ENCODE measurements around the gene GPR162.

GPR162 gene

DNA sequence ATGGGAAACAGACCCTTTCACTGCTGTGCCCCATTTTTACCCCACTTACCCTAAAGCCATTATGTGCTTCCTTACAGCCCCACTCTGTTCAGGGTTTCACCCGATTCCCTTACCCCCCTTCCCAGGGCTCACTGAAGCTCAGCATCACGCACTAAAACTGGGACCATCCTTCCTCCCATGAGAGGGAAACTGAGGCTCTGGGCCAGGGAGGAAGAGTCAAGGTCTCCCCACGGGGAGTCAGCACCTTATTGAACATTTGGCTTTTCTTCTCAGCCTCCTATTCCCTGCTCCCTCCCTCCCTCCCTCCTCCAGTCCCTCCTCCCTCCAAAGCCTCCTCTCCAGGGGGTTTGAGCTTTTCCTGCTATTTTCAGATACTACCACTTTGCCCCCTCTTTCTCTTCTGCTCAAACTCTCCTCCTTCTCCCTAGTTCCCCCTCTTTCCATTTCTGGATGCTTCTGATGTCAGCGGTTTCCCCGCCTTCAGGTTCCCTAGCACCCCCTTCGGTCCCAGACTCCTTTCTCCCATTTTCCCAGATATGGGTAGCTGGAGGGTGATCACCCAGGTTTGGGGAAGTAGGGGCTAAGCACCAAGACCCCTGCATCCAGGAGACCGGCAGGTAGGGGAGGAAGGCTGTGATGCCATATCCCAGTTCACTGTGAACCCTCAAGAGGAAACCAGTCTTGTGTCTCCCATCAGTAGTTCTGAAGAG lies 960 bp downstream of the GPR162 start:
- no peak for DNase-seq (ENCODE audit: low read depth in 2 of 2, low spot score in 1 of 2)

DNA sequence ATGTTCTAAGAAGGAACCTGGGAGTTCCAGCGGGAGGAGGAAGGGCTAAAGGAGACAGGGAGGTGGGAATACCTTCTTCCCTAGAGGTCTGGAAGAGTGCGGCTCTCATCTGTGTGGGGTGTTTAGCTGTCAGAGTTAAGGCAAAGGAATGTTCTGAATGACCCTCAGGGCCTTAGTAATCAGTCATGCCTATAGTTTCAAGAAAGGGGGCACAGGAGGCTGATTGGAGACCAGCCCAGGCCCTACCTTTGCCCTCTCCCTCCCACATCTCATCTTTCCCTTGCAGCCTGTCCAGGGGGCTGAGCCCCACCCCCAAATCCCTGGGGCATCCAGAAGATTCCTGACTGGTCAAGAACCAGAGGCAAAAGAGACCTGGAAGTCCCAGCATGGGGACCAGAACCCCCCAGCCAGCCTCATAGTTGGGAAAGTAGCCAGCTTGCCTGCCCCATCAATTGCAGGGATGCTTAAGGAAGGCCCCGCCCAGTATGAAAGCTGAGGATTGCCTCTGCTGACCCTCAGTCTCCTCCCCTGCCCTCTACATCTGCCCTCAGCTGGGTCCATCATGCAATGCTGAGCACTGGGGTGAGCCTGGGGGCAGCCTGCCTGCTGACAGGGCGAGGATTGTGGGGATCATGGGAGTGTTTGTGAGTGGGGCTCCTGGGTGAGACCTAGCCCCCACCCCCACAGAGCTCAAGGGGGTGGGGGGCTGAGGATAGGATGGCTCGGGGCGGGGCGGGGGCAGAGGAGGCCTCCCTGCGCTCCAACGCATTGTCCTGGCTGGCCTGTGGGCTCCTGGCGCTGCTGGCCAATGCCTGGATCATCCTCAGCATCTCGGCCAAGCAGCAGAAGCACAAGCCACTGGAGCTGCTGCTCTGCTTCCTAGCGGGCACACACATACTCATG lies 1.8 kb downstream of the GPR162 start:
- no peak for DNase-seq (ENCODE audit: low read depth in 2 of 2, low spot score in 1 of 2)

- DNase-seq (ENCODE audit: low read depth in 2 of 2, low spot score in 1 of 2) = no peak
Measured at GRCh38 chr12:6824085-6824775, 2.6 kb downstream of the GPR162 start.

DNA sequence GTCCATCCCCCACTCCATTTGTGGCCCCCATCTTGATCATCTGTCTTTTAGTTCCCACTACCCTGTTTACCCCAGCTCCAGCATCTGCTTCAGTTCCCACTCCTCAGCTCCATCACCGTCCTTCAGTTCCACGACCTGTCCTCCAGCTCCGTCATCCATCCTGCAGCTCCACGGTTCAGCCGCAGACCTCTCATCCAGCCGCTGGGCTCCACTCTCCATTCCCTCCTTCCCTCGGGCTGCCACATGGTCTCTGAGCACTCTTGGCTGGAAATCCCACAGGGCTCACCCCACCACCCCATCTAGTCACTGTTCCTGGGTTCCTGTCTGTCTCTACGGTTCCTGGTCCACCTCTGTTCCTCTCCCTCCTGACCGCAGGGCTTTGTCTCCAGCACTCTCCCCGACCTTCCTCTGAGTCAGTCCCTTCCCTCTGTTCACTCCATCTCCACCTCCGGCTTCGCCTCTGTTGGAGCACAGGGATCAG lies 3.3 kb downstream of the GPR162 start:
- DNase-seq (ENCODE audit: low read depth in 2 of 2, low spot score in 1 of 2) = no peak

GRCh38 chr12:6825398-6826124 lies 3.9 kb downstream of the GPR162 start:
- DNase-seq (ENCODE audit: low read depth in 2 of 2, low spot score in 1 of 2) = peak; percentile 60 to 63

- DNase-seq (ENCODE audit: low read depth in 2 of 2, low spot score in 1 of 2) = no peak
Measured at GRCh38 chr12:6826125-6826733, 4.6 kb downstream of the GPR162 start.

DNA sequence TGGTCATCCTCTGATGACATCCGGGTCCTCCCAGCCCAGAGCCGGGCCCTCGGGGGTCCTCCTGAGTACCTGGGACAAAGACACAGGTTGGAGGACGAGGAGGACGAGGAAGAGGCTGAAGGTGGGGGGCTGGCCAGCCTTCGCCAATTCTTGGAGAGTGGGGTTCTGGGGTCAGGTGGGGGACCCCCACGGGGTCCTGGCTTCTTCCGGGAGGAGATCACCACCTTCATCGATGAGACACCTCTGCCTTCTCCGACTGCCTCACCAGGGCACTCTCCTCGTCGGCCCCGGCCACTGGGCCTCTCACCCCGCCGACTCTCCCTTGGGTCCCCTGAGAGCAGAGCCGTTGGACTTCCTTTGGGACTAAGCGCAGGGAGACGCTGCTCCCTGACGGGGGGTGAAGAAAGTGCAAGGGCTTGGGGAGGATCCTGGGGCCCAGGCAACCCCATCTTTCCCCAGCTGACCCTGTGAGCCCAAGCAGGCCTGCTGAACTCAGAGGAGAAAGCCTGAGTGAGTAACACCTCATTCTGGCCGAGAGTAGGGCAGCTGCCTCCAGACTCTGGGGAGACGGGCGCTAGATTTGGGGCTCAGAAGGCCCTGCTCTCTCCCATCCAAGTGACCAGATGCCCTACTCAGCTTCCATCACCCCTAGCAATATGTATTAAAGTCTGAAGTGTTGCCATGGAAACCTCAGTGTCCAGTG lies 5.3 kb downstream of the GPR162 start:
- DNase-seq (ENCODE audit: low read depth in 2 of 2, low spot score in 1 of 2) = no peak

DNA sequence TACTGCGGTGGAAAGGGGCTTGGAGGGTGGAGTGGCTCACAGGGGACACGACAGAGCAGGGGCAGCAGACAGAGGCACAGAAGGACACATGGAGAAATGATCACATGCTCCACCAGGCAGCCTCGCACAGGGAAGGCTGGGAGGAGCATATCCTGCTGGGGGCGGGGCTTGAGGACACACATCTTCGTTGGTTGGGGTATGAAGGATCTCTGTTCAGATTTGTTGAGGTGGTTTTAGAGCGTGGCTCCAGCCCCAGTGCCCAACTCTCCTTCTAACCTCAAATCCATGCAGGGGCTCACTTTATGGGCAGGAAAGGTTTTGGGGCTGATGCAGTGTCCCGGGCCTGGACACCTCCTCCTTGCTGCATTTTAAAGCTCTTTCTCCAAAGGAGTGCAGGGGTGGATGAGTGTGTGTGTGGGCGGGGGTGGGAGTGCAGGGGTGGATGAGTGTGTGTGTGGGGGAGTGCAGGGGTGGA lies 5.9 kb downstream of the GPR162 start:
- DNase-seq (ENCODE audit: low read depth in 2 of 2, low spot score in 1 of 2) = no peak

GRCh38 chr12:6827982-6828780 lies 6.6 kb downstream of the GPR162 start, which contains the start of gene P3H3:
P3H3 (plus strand) TSS chr12:6828407; CDS start chr12:6828441, 34 bp downstream.
- DNase-seq (ENCODE audit: low read depth in 2 of 2, low spot score in 1 of 2) = no peak

DNA sequence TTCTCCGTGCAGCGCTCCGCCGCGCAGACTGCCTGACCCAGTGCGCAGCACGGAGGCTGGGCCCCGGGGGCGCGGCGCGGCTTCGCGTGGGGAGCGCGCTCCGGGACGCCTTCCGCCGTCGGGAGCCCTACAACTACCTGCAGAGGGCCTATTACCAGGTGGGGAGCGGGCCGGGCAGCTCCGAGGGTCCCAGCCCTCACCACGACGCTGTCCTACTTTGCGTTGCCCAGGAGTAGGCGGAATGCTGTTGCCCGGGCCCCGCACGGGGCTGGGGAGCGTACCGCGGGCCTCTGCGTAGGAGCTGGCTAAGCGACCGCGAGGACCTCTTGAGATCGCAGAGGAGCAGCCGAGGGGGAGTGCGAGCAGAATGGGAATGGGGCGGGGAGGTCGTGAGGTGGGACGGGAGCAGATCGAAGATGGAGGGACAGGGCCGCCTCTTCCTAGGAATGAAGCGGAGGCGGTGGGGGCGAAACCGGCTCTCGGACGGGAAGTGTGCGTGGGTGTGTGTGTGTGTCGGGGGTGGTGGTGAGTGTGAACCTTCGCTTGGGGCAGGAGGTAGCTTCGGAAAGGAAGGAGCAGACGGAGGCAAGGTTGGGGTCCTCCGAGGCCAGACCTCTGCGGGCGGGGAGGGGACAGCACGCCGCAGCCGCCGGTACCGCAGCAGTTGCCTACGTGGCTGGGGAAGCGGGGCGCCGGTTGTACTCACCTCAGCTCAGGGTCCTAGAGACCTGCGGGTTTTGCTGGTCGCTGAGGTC lies 7.3 kb downstream of the GPR162 start:
- DNase-seq (ENCODE audit: low read depth in 2 of 2, low spot score in 1 of 2) = no peak

- no peak for DNase-seq (ENCODE audit: low read depth in 2 of 2, low spot score in 1 of 2)
Measured at GRCh38 chr12:6829536-6830220, 8.1 kb downstream of the GPR162 start.

GRCh38 chr12:6830286-6830890 lies 8.8 kb downstream of the GPR162 start:
- no peak for DNase-seq (ENCODE audit: low read depth in 2 of 2, low spot score in 1 of 2)

- no peak for DNase-seq (ENCODE audit: low read depth in 2 of 2, low spot score in 1 of 2)
Measured at GRCh38 chr12:6830999-6831398, 9.4 kb downstream of the GPR162 start.

- no peak for DNase-seq (ENCODE audit: low read depth in 2 of 2, low spot score in 1 of 2)
Measured at GRCh38 chr12:6831450-6831995, 9.9 kb downstream of the GPR162 start.

DNA sequence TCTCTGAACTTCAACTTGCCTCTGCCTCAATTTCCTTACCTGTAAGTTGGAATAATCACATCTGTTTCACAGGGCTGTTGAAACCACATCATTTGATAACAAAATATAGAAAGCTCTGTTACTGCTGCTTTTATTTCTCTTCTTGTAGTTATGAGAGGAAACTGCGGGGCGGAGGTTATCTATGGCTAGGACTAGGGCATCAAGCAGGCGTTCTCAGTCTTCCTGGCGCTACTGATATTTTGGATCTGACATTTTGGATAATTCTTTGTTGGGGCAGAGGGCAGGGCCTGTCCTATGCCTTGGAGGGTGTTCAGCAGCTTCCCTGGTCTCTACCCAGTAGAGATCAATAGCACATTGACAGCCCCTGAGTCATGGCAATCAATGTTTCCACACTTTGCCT lies 10.5 kb downstream of the GPR162 start:
- DNase-seq (ENCODE audit: low read depth in 2 of 2, low spot score in 1 of 2) = no peak

- DNase-seq (ENCODE audit: low read depth in 2 of 2, low spot score in 1 of 2) = no peak
Measured at GRCh38 chr12:6833189-6833890, 11.7 kb downstream of the GPR162 start.
